IPS-18c (cell line): ENCODE results near the gene C16orf78.

Experiments
- H3K4me3 ChIP-seq: 2 replicates; pipeline ENCODE4 v1.7.0; 2013; ENCODE audit warnings: low read depth, mild to moderate bottlenecking, low read length, moderate library complexity; ENCODE audit not compliant: insufficient read depth
- H3K9me3 ChIP-seq: one replicate; pipeline ENCODE4 v1.6.1; 2013; ENCODE audit warnings: mild to moderate bottlenecking, low read length, moderate library complexity; ENCODE audit not compliant: control insufficient read depth, insufficient read depth

The C16orf78 gene

GRCh38 chr16:49366669-49367068, 6.9 kb upstream of the C16orf78 start:
- Histone ChIP-seq H3K4me3 (no peak overlapping the region), H3K9me3 (no peaks in the 10 kb centered on the region)

- Histone ChIP-seq H3K4me3 (no peak overlapping the region), H3K9me3 (no peaks in the 10 kb centered on the region)
Measured at GRCh38 chr16:49369651-49370611, 3.7 kb upstream of the C16orf78 start.

- H3K9me3 ChIP-seq, result peaks cover 2% of the 10 kb centered on the region
- H3K4me3 ChIP-seq, result no peak overlapping the region
Measured at GRCh38 chr16:49376206-49376605, 2.6 kb downstream of the C16orf78 start.

GRCh38 chr16:49377196-49377755, 3.7 kb downstream of the C16orf78 start:
- Histone ChIP-seq H3K4me3 (no peak overlapping the region), H3K9me3 (peaks cover 2% of the 10 kb centered on the region)

GRCh38 chr16:49378238-49378637, 4.6 kb downstream of the C16orf78 start:
- no peak overlapping the region for H3K4me3 ChIP-seq
- peaks cover 2% of the 10 kb centered on the region for H3K9me3 ChIP-seq

- H3K9me3 ChIP-seq, result peaks cover 2% of the 10 kb centered on the region
Measured at GRCh38 chr16:49378816-49379215, 5.2 kb downstream of the C16orf78 start.

GRCh38 chr16:49382916-49383315, 9.3 kb downstream of the C16orf78 start:
- Histone ChIP-seq H3K9me3 (no peaks in the 10 kb centered on the region), H3K4me3 (no peak overlapping the region)

More at GRCh38 chr16:49378816-49379215, 5.2 kb downstream of the C16orf78 start:
- H3K4me3 ChIP-seq, result no peak overlapping the region

- no peak overlapping the region for H3K4me3 ChIP-seq
Measured at GRCh38 chr16:49395021-49395420, 21.4 kb downstream of the C16orf78 start.

GRCh38 chr16:49396206-49396720, 22.7 kb downstream of the C16orf78 start:
- Histone ChIP-seq H3K4me3 (no peak overlapping the region), H3K9me3 (no peaks in the 10 kb centered on the region)

More at GRCh38 chr16:49395021-49395420, 21.4 kb downstream of the C16orf78 start:
- no peaks in the 10 kb centered on the region for H3K9me3 ChIP-seq

GRCh38 chr16:49398761-49399160, 25.2 kb downstream of the C16orf78 start:
- Histone ChIP-seq H3K4me3 (no peak overlapping the region), H3K9me3 (no peaks in the 10 kb centered on the region)

GRCh38 chr16:49399594-49400364, 26.2 kb downstream of the C16orf78 start:
- Histone ChIP-seq H3K4me3 (no peak overlapping the region), H3K9me3 (no peaks in the 10 kb centered on the region)

GRCh38 chr16:49400611-49401010, 27.0 kb downstream of the C16orf78 start:
- H3K9me3 ChIP-seq, result no peaks in the 10 kb centered on the region
- H3K4me3 ChIP-seq, result no peak overlapping the region

GRCh38 chr16:49405123-49405522, 31.5 kb downstream of the C16orf78 start:
- no peaks in the 10 kb centered on the region for H3K9me3 ChIP-seq
- no peak overlapping the region for H3K4me3 ChIP-seq

- Histone ChIP-seq H3K4me3 (no peak overlapping the region), H3K9me3 (no peaks in the 10 kb centered on the region)
Measured at GRCh38 chr16:49405530-49405929, 31.9 kb downstream of the C16orf78 start.

GRCh38 chr16:49407873-49408550, 34.4 kb downstream of the C16orf78 start:
- Histone ChIP-seq H3K9me3 (peaks cover 2% of the 10 kb centered on the region), H3K4me3 (no peak overlapping the region)

GRCh38 chr16:49409121-49409520, 35.5 kb downstream of the C16orf78 start:
- H3K9me3 ChIP-seq, result peaks cover 2% of the 10 kb centered on the region
- no peak overlapping the region for H3K4me3 ChIP-seq

GRCh38 chr16:49410226-49410625, 36.6 kb downstream of the C16orf78 start:
- no peak overlapping the region for H3K4me3 ChIP-seq
- peaks cover 2% of the 10 kb centered on the region for H3K9me3 ChIP-seq
